AG09319 (cell line): Measurements from ENCODE around the gene SRRM2.

Source experiments
- DNase-seq: peaks from one replicate; pipeline ENCODE4 v3.0.0-alpha.2; 2010; ENCODE audit warnings: low read depth; ENCODE audit errors: extremely low read depth
- CTCF ChIP-seq: IDR thresholded peaks from 2 replicates; pipeline ENCODE4 v1.5.1; 2011; ENCODE audit warnings: low read depth, mild to moderate bottlenecking, inconsistent platforms, low read length, moderate library complexity

SRRM2 gene

DNA sequence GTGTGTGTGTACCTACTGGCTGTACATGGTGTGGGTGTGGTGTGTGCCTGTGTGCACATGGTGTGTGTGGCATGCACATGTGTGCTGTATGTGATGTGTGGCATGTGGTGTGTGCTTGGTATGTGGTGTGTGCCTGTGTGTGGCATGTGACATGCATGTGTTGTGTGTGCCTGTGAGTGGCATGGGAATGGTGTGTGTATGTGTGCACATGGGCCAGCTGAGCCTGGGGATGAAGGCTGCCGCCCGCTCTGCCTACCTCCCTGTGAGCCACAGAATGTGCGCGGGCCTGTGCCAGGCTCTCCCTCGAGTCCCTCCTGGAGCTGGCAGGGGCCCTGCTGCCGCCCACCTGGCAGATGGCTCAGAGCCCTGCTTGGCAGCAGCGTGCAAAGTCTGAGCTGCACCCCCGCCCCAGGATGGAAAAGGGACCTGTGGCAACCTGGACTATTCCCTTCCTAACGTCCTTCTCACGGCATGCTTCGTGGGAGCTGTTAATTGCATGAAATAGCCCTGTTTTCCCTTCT is 41.7 kb upstream of the SRRM2 start:
- no peak for TF ChIP-seq CTCF
- no peak for DNase-seq

DNA sequence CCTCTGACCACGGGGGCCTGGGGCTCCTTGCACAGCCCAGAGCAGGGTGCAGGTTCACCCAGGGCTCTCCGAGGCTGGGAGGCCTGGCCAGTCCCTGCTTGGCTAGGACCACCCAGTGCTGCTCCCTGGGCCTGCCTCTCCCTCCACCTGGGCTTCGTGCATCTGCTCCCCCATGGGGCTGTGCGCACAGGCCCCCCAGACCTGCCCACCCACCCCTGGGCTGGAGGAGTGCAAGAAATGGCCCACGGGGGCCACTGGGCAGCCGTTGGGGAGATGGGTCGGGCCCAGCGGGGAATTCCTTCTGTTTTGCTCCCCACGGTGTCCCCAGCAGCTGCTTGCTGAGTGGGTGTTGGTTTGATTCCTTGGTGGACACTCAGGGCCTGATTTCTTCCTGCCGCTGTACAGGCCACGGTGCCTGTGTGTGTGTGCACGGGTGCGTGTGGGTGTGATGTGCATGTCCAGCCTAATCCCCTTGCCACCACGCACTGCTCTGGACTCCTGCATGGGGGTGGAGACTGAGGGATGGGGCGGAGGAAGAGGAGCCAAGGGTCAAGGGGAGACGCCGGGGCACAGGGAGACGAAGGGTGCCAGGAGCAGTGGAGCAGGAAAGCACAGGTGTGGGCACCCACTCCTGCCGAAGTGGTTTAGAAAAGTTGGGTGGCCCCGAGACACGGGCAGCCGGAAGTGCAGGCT is 40.9 kb upstream of the SRRM2 start:
- no peak for DNase-seq
- TF ChIP-seq CTCF, result no peak

- DNase-seq, result no peak
- no peak for TF ChIP-seq CTCF
Observed at GRCh38 chr16:2712063-2712441, 40.4 kb upstream of the SRRM2 start.

- no peak for TF ChIP-seq CTCF
- no peak for DNase-seq
Observed at GRCh38 chr16:2712546-2712945, 39.9 kb upstream of the SRRM2 start.

- no peak for DNase-seq
- no peak for TF ChIP-seq CTCF
Observed at GRCh38 chr16:2713523-2713922, 38.9 kb upstream of the SRRM2 start.

DNA sequence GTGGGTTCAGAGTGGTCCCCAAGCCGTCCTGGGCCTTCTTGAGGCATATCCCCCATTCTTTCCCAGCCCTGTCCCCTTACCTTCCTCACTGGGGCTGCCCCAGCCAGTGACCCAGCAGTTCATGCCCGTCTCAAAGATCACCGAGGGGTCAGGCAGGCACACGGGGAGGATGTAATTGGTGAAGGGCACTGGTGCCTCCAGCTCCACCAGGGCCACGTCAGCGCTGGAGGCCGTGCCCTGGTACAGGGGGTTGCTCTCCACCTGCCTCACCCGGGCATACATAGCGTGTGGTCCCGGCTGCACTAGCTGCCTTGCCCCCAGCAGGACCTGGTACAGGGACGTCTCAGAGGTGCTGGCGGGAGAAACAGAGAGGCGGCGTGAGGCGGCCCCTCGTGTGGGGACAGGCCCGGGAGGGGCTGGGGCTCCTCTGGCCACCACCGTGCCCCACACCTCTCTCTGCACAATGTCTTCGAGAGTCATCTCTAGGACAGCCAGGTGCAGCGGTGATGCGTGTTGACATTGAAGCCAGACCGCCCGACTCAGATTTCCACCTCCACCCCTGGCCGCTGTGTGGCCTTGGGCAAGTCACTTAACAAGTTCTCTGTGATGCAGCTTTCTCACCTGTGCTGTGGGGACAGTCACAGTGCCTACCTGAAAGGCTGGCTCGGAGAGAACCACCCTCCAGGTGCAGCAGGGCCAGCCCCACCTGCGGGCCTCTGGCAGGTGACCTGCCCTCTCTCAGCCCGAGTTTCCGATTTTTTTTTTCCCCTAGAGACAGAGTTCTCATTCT is 38.3 kb upstream of the SRRM2 start:
- TF ChIP-seq CTCF, result no peak

GRCh38 chr16:2715064-2715463 is 37.4 kb upstream of the SRRM2 start:
- TF ChIP-seq CTCF, result no peak
- DNase-seq, result no peak

More for the DNA sequence above, 38.3 kb upstream of the SRRM2 start:
- no peak for DNase-seq
